GM21737 (cell line): ENCODE measurements around the gene SEMA4G.

Experiments
- ATAC-seq: cut with Tn5 transposase; IDR thresholded peaks from one replicate; pipeline ENCODE4 v1.9.1; 2021; ENCODE audit warnings: mild to moderate bottlenecking, moderate library complexity; ENCODE audit not compliant: unreplicated experiment

SEMA4G gene

DNA sequence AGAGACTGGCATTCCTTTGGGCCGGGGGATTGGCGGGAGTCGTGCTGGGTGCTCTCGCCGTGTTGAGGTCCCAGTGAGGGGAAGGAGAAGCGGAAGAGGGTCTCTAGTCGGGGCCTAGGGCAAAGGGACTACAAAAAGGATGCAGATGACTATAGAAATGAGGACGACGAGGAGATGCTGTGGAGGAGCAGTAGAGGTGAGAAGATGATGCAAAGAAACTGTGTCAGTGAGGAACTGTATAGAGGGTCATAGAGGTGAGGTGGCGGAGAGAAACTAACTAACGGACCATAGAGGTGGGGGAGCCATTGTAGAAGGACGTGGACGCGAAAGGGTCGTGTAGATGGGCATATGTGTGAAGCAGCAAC lies 18.4 kb downstream of the SEMA4G start:
- ATAC-seq = no peak

GRCh38 chr10:100988166-100988565 lies 18.9 kb downstream of the SEMA4G start:
- ATAC-seq = no peak

- no peak for ATAC-seq
Observed at GRCh38 chr10:100989088-100989487, 19.8 kb downstream of the SEMA4G start.

DNA sequence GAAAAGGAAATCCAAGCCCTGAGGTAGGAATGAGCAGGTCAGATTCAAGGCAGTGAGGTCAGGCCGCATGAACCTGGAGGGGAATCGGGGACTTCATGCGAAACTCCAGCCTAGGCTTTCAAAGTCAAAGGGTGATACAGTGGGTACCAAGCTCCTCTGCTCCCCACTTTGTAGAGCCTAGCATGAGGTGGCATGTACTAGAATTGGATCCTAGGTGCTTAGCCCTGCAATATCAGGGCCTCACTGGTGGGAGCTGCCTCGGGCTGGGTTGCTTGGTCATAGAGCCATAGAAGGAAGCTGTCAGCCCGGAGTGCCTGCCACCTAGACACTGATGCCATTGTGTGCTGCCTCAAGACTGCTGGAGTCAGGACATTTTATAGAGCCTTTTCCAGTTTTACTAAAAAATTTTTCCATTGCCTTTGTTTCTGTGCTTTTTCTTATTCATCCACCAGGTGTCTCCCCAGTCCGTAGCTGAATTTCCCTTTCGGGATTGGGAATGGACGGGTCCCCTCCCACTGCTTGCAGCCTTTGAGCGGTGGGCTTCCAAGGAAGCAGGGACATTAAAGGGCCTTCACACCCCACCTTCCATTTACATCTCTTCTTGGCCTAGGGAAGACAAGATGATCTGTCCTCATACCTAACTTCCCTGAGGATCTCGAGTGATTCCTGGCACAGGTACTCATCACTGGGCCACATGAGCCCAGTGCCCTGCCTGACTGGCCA lies 24.8 kb downstream of the SEMA4G start:
- ATAC-seq = no peak

DNA sequence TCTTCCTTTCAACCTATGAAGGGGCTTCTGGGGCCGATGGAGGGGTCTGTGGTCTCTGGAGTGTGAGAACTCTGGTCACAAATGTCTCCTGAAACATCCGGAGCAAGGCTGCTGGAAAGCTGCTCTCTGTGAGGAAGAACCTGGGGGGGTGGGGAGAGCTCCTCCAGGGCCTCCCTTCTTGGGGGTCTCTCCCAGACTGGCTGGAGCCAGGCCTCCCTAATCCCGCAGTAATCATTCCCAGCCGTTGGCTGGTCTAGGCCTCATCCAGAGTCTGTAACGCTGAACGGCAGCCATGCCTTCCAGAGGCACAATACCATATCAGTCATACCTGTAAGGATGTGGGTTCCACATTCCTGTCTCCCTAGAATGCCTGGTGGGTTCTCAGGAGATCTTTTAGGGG lies 25.9 kb downstream of the SEMA4G start:
- ATAC-seq = no peak

- ATAC-seq = no peak
Observed at GRCh38 chr10:100996678-100997359, 27.5 kb downstream of the SEMA4G start.

DNA sequence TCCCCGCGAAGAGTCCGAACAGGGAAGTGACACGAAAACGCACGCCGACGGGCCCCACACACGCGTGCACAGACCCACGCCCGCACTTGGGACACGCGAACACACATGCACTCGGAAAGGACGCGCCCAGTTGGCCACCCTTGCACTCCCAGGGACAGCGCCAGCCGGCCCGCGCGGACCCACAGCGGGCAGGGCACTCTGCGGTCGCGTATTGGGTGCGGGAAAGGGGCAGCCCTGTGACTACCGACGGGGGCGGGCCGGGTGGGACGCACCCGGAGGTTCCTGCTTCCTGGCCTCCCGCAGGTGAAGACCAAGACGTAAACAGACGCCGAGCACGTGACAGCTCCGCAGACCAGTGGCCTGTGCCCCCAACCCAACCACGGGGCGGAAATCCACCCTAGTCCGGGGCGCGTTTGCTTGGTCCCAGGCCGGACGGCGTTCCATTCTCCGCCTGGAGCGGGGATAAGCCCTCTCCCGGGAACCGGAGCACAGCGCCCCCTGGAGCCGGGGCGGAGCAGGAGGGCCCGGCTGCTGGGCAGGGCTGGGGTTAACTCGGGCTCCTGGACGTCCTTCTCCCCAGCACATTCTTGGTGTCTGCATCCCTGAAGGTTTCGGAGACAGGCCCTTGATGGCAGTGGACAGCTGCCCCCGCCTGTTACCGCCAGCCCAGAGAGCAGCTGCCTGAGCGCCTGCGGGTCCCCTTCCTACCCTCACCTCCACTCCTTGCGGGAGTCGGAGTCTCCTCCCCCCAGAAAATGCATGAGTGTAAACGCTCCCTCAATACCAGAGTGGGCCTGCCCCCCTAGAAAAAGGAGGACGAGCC lies 28.3 kb downstream of the SEMA4G start:
- ATAC-seq = peak; percentile 32

- peak; percentile 18 for ATAC-seq
Observed at GRCh38 chr10:100998183-100998990, 29.1 kb downstream of the SEMA4G start.

DNA sequence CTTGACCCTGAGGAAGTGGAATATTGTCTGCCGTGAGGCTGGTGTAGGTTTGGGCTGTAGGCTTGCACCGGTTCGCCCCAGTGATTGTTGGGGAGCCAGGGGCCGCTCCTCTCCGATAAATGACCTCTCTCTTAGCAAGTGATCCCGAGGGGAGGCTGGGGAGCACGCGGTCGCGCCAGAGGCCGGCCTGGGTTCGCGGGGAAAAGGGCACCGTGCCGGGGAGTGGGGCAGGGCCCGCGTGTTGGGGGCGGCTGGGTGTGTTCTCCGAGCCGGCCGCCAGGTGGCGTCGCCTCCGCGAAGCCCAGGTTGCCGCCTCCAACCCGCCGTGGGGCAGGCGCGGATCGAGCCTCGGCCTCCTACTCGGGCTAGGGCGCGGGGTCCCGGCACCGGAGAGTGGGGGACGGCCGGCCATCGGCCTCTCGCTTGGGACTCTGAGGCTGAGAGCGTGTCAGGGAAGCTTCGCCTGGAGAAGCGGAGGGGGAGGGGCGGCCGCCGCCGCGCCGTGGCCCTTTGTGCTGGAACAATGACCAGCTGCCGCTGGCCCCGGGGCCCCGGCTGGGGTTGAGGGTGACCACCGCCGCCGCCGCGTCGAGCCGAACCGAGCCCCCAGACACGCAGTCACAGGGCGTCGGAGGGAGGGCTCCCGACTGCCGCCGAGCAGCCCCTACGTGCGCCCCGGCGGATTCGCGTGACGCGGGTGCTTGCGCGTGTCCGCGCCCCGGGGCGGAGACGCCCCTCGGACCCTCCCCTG lies 29.9 kb downstream of the SEMA4G start:
- peak; percentile 41 for ATAC-seq

- ATAC-seq = no peak
Observed at GRCh38 chr10:100999742-101000126, 30.4 kb downstream of the SEMA4G start, which contains the start of gene LZTS2. TSS of gene LZTS2 (plus strand) at chr10:100999808. CDS start at chr10:101002539, 2,731 bp downstream.

- ATAC-seq = no peak
Observed at GRCh38 chr10:101000127-101000914, 31.0 kb downstream of the SEMA4G start.

GRCh38 chr10:101000915-101001658 lies 31.8 kb downstream of the SEMA4G start:
- no peak for ATAC-seq

GRCh38 chr10:101001659-101002035 lies 32.3 kb downstream of the SEMA4G start:
- no peak for ATAC-seq

DNA sequence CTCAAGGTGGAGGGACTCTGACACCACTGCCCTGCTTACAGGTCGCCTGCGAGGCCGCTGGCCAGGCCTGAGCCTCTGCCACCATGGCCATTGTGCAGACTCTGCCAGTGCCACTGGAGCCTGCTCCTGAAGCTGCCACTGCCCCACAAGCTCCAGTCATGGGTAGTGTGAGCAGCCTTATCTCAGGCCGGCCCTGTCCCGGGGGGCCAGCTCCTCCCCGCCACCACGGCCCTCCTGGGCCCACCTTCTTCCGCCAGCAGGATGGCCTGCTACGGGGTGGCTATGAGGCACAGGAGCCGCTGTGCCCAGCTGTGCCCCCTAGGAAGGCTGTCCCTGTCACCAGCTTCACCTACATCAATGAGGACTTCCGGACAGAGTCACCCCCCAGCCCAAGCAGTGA lies 33.2 kb downstream of the SEMA4G start:
- no peak for ATAC-seq

DNA sequence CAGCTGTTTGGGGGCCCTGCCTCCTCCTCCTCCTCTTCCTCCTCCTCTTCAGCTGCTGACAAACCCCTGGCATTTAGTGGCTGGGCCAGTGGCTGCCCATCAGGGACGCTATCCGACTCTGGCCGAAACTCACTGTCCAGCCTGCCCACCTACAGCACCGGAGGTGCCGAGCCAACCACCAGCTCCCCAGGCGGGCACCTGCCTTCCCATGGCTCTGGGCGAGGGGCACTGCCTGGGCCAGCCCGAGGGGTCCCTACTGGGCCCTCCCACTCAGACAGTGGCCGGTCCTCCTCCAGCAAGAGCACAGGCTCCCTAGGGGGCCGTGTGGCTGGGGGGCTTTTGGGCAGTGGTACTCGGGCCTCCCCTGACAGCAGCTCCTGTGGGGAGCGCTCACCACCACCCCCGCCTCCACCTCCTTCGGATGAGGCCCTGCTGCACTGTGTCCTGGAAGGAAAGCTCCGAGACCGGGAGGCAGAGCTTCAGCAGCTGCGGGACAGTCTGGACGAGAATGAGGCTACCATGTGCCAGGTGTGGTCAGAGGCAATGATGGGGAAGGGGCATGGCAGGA lies 34.4 kb downstream of the SEMA4G start:
- ATAC-seq = no peak

GRCh38 chr10:101005361-101005760 lies 36.1 kb downstream of the SEMA4G start:
- no peak for ATAC-seq

DNA sequence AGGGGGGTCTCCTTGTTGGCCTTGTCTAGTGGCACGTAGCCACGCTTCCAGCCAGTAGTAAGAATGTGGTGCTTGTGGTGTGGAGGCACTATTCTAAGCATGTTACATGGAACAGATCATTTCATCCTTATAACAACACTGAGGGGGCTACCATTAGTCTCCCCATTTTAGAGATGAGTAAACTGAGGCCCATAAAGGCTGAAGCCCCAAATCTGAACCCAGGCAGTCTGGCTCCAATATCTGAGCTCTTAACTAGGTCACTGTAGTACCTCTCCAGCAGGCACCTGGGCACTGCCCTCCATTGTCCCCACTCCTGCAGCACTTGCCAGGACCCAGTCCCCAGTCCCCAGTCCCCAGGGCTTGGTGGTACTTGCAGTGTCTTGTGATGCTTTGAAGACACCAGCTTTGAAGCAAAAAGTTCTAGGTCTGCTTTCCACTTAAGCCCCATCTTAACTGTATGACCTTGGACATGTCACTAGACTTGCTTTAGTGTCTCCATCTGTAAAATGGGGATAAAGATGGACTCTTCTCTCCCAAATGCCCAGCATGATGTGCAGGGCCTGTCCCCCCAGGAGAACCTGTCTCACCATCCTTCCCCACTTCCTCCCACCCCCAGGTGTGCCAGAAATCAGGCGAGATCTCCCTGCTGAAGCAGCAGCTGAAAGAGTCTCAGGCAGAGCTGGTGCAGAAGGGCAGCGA lies 36.7 kb downstream of the SEMA4G start:
- ATAC-seq = no peak

DNA sequence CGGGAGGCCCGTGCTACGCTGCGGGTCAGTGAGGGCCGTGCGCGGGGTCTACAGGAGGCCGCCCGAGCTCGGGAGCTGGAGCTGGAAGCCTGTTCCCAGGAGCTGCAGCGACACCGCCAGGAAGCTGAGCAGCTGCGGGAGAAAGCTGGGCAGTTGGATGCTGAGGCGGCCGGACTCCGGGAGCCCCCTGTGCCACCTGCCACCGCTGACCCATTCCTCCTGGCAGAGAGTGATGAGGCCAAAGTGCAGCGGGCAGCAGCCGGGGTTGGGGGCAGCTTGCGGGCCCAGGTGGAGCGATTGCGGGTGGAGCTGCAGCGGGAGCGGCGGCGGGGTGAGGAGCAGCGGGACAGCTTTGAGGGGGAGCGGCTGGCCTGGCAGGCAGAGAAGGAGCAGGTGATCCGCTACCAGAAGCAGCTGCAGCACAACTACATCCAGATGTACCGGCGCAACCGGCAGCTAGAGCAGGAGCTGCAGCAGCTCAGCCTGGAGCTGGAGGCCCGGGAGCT lies 37.3 kb downstream of the SEMA4G start:
- no peak for ATAC-seq
